Activated CD4-positive, alpha-beta memory T cell treated with anti-CD3 and anti-CD28 coated beads, Interleukin-2, amount 10 ng/mL, durations not matched to agents 7 days and 5 days (primary cell): ENCODE measurements around the gene CHST3. TPM values are rescaled to one million over a fixed set of nuclear protein-coding genes. Genes with fewer than 3 reads are reported as not detected.

Experiments
- CTCF ChIA-PET: fragments of 350-600 bp; sonication (Branson Sonifier 250); formaldehyde crosslinking; loops from one replicate; lab custom pipeline; 2021; ENCODE audit warnings: antibody characterized with exemption, inconsistent platforms; lab: Charles Lee
- POLR2A ChIA-PET: fragments of 350-600 bp; sonication (Branson Sonifier 250); formaldehyde crosslinking; loops from one replicate; lab custom pipeline; 2021; ENCODE audit warnings: antibody characterized with exemption; lab: Charles Lee
- DNase-seq: peaks from one replicate; pipeline ENCODE4 v3.0.0-alpha.2; 2020
- H3K27ac Mint-ChIP-seq: one replicate; pipeline ENCODE4 v1.8.0; 2021; ENCODE audit warnings: mild to moderate bottlenecking, mixed read lengths
- H3K27me3 Mint-ChIP-seq: one replicate; pipeline ENCODE4 v1.8.0; 2021; ENCODE audit warnings: mixed read lengths
- H3K36me3 Mint-ChIP-seq: one replicate; pipeline ENCODE4 v1.8.0; 2021; ENCODE audit warnings: low read depth, mixed read lengths
- H3K4me1 Mint-ChIP-seq: one replicate; pipeline ENCODE4 v1.8.0; 2021; ENCODE audit warnings: mixed read lengths
- H3K4me3 Mint-ChIP-seq: one replicate; pipeline ENCODE4 v1.8.0; 2021; ENCODE audit warnings: mild to moderate bottlenecking, mixed read lengths
- H3K9me3 Mint-ChIP-seq: one replicate; pipeline ENCODE4 v1.8.0; 2021; ENCODE audit warnings: mixed read lengths
- total RNA-seq, 2 experiments: library from RNA; stranded (reverse); gene quantifications; one replicate each; pipeline ENCODE4 v1.2.3, GENCODE V29; 2021

Gene CHST3
- total RNA-seq, 2 experiments from 2014 or later, result 0.03 to 0.05 TPM

- no peaks in the 10 kb centered on the region for H3K36me3 Mint-ChIP-seq
- no peaks in the 10 kb centered on the region for H3K4me1 Mint-ChIP-seq
- peaks cover 10% of the 10 kb centered on the region for H3K27me3 Mint-ChIP-seq
- no peak overlapping the region for H3K4me3 Mint-ChIP-seq
- no peaks in the 10 kb centered on the region for H3K9me3 Mint-ChIP-seq
- POLR2A ChIA-PET, result no interaction called here
- H3K27ac Mint-ChIP-seq, result no peak overlapping the region
- CTCF ChIA-PET, result interaction anchor here (1.4 kb wide), 1 partner anchor 53 kb away, joined by 3 read pairs; no protein-coding TSS in a partner anchor
- DNase-seq, result no peak
Measured at GRCh38 chr10:71995449-71995848, 31.3 kb downstream of the CHST3 start.

GRCh38 chr10:71995887-71996575 lies 31.8 kb downstream of the CHST3 start:
- Mint-ChIP-seq H3K27ac (no peak overlapping the region), H3K9me3 (no peaks in the 10 kb centered on the region), H3K4me1 (no peaks in the 10 kb centered on the region), H3K4me3 (no peak overlapping the region), H3K36me3 (no peaks in the 10 kb centered on the region), H3K27me3 (peaks cover 10% of the 10 kb centered on the region)
- DNase-seq, result no peak
- ChIA-PET POLR2A (no interaction called here), CTCF (no interaction called here)

GRCh38 chr10:71996592-71997371 lies 32.6 kb downstream of the CHST3 start:
- POLR2A ChIA-PET, result no interaction called here
- no peak for DNase-seq
- H3K27ac Mint-ChIP-seq, result no peak overlapping the region
- no peak overlapping the region for H3K4me3 Mint-ChIP-seq
- no peaks in the 10 kb centered on the region for H3K9me3 Mint-ChIP-seq
- H3K4me1 Mint-ChIP-seq, result no peaks in the 10 kb centered on the region
- CTCF ChIA-PET, result no interaction called here
- no peaks in the 10 kb centered on the region for H3K36me3 Mint-ChIP-seq
- peaks cover 8% of the 10 kb centered on the region for H3K27me3 Mint-ChIP-seq

DNA sequence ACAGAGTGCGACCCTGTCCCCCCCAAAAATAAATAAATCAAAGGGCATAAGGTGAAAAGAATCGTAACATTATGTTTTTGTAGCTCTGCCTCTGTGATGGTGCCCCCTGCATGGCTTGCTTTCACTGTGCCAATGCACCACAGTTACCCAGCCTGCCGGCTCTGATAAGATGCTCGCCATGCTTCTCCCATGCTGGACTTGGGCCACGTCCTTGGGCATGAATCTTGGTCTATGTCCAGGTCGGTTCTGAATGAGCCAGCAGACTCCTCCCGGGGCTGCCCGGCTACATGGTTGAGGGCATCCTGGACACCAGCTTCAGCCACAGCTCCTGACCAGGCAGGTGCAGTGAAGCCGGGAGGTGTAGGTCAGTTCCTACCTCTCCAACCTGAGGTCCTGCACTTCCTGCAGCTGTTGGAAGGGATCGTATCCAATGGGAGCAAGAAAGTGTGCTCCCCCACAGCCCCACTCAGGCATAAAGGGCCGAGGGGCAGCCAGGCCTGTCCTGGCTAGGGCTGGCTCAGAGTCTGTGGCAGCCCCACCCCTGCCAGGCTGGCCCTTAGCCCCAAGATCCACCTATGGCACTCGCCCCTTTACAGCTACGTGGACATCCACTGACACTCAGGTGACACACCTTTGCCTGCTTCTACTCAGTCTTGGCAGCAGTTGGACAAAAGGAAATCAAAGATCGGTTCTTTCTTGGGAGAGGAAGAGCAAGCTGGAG lies 34.1 kb downstream of the CHST3 start:
- ChIA-PET CTCF (no interaction called here), POLR2A (no interaction called here)
- DNase-seq, result no peak
- Mint-ChIP-seq H3K27ac (no peak overlapping the region), H3K27me3 (peaks cover 6% of the 10 kb centered on the region), H3K4me1 (no peaks in the 10 kb centered on the region), H3K9me3 (no peaks in the 10 kb centered on the region), H3K36me3 (no peaks in the 10 kb centered on the region), H3K4me3 (no peak overlapping the region)

- POLR2A ChIA-PET, result no interaction called here
- H3K4me3 Mint-ChIP-seq, result no peak overlapping the region
- no peaks in the 10 kb centered on the region for H3K4me1 Mint-ChIP-seq
Measured at GRCh38 chr10:71998840-71999194, 34.6 kb downstream of the CHST3 start.

GRCh38 chr10:71999360-72000072 lies 35.3 kb downstream of the CHST3 start:
- Mint-ChIP-seq H3K36me3 (no peaks in the 10 kb centered on the region), H3K27ac (no peak overlapping the region), H3K4me1 (no peaks in the 10 kb centered on the region), H3K9me3 (no peaks in the 10 kb centered on the region), H3K4me3 (no peak overlapping the region), H3K27me3 (peaks cover 4% of the 10 kb centered on the region)
- no peak for DNase-seq
- ChIA-PET POLR2A (no interaction called here), CTCF (no interaction called here)

More at GRCh38 chr10:71998840-71999194, 34.6 kb downstream of the CHST3 start:
- no peak for DNase-seq
- no peaks in the 10 kb centered on the region for H3K36me3 Mint-ChIP-seq
- H3K9me3 Mint-ChIP-seq, result no peaks in the 10 kb centered on the region
- CTCF ChIA-PET, result no interaction called here
- H3K27ac Mint-ChIP-seq, result no peak overlapping the region
- peaks cover 4% of the 10 kb centered on the region for H3K27me3 Mint-ChIP-seq

DNA sequence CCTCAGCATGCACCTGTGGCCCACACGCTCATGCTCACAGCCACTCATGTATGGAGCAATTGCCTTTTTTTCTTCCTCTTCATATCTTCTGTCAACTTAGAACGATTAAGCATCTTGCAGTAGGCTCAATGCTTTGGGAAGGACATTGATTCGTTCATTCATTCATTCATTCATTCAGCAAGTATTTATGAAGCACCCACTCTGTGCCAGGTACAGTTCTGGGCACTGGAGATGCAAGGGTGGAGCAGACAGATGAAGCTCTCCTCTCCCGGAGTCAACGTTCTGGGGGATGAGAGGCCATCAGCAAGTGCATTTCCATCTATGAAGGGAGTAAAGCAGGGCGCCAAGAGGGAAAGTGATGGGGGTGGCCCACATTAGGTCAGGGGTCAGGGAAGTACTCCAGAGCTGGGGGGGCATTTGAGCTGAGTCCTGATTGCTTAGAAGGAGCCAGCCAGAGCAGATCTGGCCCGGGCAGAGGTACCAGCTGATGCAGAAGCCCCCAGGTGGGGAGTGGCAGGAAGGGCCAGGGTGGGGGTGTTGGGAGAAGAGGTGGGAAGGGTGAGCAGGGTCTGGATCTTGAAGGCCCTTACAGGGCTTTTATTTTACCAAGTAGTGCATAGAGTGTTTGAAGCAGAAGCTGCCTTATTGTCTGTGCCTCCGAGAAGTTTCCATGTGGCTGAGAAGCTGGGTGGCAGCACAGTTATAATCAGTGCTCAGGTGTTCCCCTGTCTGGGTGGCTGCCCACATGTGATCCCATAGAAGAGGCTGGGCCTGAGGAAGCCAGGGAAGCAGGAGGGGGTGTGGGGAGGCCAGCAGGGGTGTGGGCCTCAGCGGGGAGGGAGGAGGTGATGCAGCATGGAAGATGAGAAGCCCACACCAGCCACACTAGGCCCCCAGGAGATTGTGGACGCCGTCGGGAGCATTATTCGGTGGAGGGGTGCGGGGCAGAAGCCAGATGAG lies 36.2 kb downstream of the CHST3 start:
- Mint-ChIP-seq H3K27me3 (peaks cover 4% of the 10 kb centered on the region), H3K4me1 (no peaks in the 10 kb centered on the region), H3K27ac (no peak overlapping the region), H3K9me3 (no peaks in the 10 kb centered on the region), H3K4me3 (no peak overlapping the region), H3K36me3 (no peaks in the 10 kb centered on the region)
- POLR2A ChIA-PET, result no interaction called here
- CTCF ChIA-PET, result interaction anchor here (1.6 kb wide), 1 partner anchor 104 kb away, joined by 4 read pairs; no protein-coding TSS in a partner anchor
- DNase-seq, result no peak

GRCh38 chr10:72001033-72001395 lies 36.8 kb downstream of the CHST3 start:
- ChIA-PET POLR2A (no interaction called here), CTCF (interaction anchor here (1.6 kb wide), 1 partner anchor 105 kb away, joined by 4 read pairs; no protein-coding TSS in a partner anchor)
- no peak overlapping the region for H3K4me3 Mint-ChIP-seq
- peaks cover 4% of the 10 kb centered on the region for H3K27me3 Mint-ChIP-seq
- no peak overlapping the region for H3K27ac Mint-ChIP-seq
- H3K4me1 Mint-ChIP-seq, result no peaks in the 10 kb centered on the region
- H3K36me3 Mint-ChIP-seq, result no peaks in the 10 kb centered on the region
- no peak for DNase-seq
- H3K9me3 Mint-ChIP-seq, result no peaks in the 10 kb centered on the region

GRCh38 chr10:72002354-72003295 lies 38.4 kb downstream of the CHST3 start:
- Mint-ChIP-seq H3K27me3 (no peaks in the 10 kb centered on the region), H3K9me3 (no peaks in the 10 kb centered on the region), H3K4me1 (no peaks in the 10 kb centered on the region), H3K4me3 (no peak overlapping the region), H3K36me3 (no peaks in the 10 kb centered on the region), H3K27ac (no peak overlapping the region)
- ChIA-PET POLR2A (no interaction called here), CTCF (interaction anchor here (0.6 to 0.7 kb wide), 2 partner anchors 13 to 1034 kb away, joined by 3 read pairs; no protein-coding TSS in a partner anchor)
- no peak for DNase-seq

DNA sequence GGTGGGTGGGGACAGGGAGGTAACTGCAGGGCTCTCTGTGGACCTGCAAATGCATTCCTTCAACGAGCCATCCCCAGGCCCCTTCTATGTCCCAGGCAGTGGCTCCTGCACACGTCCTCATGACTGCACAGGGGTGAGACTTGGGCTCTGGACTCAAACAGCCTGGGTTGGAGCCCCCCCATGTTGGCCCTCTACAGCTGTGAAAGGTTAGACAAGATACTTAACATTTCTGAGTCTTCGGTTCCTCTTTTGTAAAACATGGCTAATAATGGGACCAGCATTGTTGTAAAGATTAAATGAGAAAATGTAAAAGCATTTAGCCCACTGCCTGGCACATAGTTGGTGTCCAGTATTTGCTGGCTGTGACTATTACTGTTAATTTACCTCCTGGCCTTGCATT lies 41.8 kb downstream of the CHST3 start:
- H3K36me3 Mint-ChIP-seq, result no peaks in the 10 kb centered on the region
- H3K4me1 Mint-ChIP-seq, result no peaks in the 10 kb centered on the region
- H3K27ac Mint-ChIP-seq, result no peak overlapping the region
- ChIA-PET POLR2A (no interaction called here), CTCF (no interaction called here)
- no peaks in the 10 kb centered on the region for H3K9me3 Mint-ChIP-seq
- no peak overlapping the region for H3K4me3 Mint-ChIP-seq
- H3K27me3 Mint-ChIP-seq, result no peaks in the 10 kb centered on the region
- no peak for DNase-seq

DNA sequence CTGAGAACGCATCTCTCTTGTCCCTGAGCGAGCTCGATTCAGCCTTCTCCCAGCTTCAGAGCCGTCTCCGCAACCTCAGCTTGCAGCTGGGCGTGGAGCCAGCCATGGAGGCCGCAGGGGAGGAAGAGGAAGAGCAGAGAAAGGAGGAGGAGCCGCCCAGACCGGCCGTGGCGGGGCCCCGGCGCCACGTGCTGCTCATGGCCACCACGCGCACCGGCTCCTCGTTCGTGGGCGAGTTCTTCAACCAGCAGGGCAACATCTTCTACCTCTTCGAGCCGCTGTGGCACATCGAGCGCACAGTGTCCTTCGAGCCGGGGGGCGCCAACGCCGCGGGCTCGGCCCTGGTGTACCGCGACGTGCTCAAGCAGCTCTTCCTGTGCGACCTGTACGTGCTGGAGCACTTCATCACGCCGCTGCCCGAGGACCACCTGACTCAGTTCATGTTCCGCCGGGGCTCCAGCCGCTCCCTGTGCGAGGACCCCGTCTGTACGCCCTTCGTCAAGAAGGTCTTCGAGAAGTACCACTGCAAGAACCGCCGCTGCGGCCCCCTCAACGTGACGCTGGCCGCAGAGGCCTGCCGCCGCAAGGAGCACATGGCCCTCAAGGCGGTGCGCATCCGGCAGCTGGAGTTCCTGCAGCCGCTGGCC lies 43.2 kb downstream of the CHST3 start:
- CTCF ChIA-PET, result no interaction called here
- Mint-ChIP-seq H3K9me3 (no peaks in the 10 kb centered on the region), H3K4me3 (no peak overlapping the region), H3K27me3 (no peaks in the 10 kb centered on the region), H3K27ac (no peak overlapping the region), H3K4me1 (no peaks in the 10 kb centered on the region), H3K36me3 (no peaks in the 10 kb centered on the region)
- no peak for DNase-seq
- POLR2A ChIA-PET, result no interaction called here
